ENCODE measurements around the gene DENND6B.

The DENND6B gene

DNA sequence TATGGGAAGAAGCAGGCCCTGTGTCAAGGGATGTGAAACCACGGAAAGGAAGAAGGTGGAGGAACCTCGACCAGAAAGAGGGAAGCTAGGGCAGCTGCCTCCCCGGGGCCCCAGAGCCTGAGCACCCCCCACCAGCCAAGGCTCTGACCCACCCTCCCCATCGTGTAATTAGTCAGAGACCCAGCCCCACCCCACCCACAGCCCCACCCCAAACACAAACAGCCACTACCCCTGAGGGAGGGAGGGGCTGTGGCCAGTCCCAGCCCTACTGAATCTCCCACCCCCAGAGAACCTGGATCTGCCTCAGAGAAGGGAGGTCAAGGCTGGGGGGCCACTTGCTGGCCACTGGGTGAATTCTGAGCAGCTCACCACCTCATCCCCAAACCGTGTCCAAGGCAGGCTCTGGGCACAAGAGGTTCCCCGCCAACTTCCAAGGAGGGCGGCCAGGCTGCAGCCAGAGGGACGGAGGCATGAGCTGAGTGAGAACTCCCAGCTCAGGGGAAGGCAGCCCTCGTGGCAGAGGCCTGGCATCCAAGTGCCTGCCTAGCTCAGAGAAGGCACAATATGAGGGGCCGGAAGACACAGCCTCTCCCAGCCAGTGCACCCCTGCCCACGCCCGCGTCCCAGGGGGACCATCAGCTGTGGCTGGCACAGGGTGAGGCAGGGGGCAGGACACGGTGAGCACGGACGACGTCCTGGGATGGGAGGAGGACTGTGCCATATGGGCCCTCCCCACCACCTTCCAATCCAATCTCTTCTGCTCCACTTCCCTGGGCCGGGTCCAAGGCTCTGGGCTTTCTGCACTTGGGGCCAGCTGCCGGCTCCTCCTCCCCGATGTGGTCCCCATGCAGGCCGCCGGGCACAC is 22.1 kb downstream of the DENND6B start:
- in situ Hi-C loops (cut with MboI; ENCODE audit: low sequenced_read_pairs) = no loop called here

DNA sequence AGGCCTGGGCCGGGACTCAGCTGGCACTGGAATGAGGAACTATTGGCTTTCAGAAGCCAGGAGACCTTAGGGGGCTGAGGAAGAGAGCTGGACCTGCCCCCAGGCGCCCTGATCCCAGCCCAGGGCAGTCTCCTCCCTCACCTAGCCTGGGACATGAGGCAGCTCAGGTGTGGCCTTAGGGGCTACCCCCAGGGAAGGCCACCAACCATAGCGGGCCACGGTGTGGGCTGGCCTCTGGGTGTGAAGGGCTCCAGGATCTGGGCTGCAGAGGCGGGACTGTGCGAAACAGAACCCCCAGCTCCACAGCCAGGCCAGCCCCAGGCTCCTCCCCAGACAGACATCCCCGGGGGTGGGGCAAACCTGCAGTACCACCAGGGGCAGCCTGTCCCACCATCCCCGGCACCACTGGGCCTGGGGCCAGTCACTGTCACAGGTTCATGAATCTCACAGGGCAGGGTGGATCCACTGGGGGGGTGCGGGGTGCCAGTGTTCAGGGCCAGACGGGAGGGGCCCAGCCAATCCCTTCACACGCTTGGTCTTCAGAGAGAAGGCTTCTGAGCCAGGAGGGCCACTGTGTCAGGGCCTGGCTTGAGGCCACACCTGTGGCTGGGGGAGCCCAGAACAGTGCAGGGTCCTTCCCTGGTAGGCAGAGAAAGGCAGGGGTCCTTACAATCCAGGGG is 22.8 kb downstream of the DENND6B start:
- in situ Hi-C loops (cut with MboI; ENCODE audit: low sequenced_read_pairs) = no loop called here

DNA sequence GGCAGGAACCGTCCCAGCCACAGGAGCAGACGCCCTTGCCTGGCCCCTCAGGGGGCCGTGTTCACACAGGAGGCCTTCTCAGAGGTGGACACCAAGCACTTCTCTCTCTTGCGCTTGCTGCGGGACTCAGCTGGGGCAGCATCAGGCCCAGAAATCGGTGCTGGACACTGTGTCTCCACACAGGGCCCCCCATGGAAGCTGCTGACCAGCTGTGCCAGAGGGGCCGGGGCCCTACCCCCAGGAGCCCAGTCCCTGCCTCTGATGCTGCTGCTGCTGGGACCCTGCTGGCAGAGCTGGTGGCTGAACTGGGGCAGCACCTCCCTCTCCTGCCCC is 23.3 kb downstream of the DENND6B start:
- in situ Hi-C loops (cut with MboI; ENCODE audit: low sequenced_read_pairs) = no loop called here

DNA sequence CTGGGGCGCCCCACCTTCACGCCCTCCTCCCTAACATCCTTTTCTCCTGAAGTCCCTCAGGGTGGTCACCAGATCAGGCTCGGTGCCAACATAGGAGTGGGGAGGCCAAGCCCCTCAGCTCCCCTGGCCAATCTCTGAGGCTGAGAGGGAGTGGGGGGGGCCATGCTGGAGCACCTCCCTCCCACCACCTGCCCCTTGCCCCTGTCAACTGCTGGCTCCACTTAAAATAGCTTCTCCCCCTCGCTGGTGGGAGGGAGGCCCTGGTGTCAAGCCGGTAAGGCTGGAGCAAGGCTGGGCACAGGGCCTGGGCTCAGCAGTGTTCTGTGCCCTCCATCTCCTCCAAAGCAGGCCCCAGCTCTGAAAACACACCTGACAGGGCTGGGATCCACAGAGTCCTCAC is 24.2 kb downstream of the DENND6B start:
- in situ Hi-C loops (cut with MboI; ENCODE audit: low sequenced_read_pairs) = no loop called here

DNA sequence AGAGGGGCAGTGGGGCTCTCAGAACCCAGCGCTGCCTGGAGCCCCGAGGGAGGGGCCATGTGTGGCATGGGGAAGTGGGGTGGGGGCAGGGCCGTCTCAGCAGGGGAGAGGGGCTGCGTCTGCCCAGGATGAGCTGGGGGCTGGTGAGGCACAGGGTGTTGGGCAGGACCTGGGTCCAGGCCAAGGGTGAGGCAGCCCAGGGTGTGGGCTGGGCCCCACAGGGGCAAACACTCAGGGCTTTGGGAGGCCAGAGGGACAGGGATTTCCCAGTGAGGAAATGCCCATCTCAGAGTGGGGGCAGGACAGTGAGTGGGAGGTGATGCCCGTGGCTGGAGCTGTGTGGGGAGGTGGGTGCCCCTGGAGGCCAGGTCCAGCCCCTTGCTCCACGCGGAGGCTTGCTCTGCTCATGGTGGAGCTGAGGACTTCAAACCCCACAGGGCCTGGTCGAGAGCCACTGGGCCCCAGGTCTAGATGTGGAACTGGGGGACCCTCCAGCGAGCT is 24.7 kb downstream of the DENND6B start:
- in situ Hi-C loops (cut with MboI; ENCODE audit: low sequenced_read_pairs) = no loop called here

DNA sequence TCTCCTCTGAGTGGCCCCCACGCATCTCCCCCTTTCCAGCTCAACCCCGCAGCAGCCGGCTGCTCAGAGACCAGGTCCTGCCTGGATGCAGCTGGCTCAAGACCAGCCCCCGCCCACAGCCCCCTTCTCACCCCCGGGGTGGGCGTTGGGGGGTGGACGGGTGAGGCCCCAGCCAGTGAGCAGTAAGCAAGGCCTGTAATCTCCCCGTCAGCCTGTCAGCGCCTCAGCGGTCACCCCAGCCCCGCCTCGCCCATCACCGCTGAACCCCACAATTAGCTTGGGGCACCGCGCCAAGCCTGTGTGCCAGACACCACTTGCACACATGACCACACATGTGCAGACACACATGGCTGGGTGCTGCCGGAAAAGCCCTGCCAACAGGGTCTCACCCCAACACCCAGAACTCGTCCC is 25.2 kb downstream of the DENND6B start:
- in situ Hi-C loops (cut with MboI; ENCODE audit: low sequenced_read_pairs) = no loop called here

DNA sequence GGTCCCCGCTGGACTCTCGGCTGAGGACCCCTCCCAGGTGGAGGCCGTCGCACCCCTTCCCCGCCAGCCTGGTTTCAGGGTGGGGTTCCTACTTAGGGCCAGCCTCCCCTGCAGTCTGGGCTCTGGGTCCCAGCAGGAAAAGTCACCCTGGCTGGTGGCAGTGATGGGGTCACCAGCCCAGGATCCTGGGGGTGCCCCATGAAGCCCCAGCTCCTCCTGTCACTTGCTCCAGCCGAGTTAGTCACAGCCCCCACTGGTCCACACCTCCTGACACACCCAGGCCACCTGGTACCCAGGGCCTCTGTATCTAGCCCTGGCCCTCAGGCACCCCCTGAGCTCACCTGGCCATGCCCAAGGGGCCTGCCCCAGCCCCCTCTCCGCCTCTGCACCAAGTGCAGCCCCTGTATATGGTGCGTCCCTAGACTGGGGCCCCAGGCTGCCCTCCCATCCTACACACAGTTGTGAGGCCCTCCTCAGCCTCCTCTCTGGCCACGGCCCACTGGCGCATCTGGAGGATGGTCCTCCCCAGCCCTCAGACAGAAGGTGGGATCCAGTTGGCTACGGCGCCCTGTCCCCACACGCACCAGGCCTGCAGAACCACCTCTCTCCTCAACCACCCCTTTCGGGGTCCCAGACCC is 26.1 kb downstream of the DENND6B start:
- in situ Hi-C loops (cut with MboI; ENCODE audit: low sequenced_read_pairs) = no loop called here

DNA sequence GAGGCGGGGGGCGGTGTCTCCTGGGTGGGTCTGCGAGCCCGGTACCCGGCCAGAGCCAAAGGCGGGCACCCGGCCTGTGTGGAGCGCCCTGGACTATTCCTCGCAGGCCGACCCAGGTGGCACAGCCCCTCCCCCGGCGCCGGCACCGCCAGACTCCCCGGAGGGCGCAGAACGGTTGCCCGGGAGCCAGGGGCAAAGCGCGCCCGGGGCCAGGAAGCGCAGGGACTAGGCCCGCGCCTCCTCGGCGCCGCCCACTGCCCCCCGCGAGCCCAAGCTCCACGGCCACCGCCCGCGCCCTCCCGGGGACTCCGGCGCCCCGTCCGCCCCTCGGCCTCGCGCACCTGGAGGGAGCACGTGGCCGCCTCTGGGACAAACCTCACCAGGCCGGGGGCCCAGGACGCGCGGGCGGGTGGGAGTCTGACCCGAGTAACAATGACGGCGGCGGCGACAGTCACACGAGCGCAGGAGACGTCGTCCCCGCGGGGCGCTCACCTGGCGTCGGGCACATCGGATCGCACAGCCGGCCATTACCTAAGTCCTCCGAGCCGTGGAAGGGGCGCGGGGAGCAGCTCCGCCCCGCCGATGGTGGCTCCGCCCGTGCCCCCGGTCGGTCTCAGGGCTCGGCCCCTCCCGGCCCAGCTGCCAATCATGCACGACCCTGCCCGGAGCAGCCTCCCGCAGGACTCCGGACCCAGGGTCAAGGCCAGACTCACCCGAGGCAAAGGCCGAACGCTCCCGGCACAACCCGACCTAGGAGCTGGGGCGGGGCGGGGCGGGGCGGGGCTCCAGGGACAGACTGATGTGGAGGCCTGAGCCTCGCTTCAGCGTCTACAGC is 26.8 kb downstream of the DENND6B start:
- in situ Hi-C loops (cut with MboI; ENCODE audit: low sequenced_read_pairs) = no loop called here

DNA sequence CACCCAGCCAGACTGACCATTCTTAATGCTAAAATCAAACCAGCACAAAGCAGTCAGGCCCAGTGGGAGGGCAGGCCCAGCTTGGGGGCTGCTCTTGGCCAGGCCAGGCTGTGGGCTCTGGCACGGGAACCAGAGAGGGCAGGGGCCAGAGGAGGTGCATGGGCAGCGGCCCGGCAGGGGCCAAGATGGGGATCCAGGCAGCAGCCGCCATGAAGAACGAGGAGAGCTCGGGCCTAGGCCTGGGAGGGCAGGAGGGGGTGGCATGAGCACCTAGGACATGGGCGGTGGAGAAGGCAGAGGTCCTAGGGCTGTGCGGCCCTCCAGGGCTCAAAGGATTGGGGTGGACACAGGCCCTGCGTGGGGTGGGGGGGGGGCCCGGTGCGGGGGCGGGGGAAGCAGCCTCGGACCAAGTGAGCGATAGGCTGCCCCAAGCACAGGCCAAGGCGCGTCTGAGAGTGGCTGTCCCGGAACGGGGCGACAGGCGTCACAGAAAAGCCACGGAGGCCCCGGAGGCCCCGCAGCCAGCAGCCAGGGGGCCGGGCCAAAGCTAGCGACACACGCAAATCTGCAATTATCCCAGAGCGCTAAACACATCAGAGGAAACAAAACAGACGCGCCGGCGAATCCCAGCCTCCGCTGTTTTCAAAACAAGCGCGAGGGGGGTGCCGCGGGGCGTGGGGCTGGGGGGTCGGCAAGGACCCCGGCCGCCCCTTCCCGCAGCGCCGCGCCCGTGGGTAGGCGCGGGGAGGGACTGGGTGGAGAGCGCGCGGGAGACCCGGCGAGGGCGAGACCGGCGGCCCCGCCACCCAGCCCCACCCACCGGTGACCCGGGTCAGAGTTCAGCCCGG is 27.7 kb downstream of the DENND6B start:
- in situ Hi-C loops (cut with MboI; ENCODE audit: low sequenced_read_pairs) = no loop called here

DNA sequence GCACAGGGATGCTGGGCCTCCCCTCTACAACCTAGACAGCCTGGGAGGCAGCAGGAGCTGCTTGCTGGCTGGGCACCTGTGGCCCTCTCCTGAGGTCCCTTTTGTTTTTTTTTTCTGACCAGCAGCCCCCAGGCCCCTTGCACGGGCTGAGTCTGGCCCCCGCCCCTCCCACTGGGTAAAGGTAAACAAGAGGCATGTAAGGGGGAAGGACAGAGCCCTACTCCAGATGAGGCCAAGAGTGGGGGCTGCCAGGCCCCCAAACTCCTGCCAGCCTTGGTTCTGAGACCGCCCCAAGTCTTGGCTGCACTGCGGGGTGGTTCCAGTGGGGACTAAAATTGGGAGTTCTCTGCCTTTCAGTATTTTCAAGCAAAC is 28.6 kb downstream of the DENND6B start:
- in situ Hi-C loops (cut with MboI; ENCODE audit: low sequenced_read_pairs) = no loop called here

DNA sequence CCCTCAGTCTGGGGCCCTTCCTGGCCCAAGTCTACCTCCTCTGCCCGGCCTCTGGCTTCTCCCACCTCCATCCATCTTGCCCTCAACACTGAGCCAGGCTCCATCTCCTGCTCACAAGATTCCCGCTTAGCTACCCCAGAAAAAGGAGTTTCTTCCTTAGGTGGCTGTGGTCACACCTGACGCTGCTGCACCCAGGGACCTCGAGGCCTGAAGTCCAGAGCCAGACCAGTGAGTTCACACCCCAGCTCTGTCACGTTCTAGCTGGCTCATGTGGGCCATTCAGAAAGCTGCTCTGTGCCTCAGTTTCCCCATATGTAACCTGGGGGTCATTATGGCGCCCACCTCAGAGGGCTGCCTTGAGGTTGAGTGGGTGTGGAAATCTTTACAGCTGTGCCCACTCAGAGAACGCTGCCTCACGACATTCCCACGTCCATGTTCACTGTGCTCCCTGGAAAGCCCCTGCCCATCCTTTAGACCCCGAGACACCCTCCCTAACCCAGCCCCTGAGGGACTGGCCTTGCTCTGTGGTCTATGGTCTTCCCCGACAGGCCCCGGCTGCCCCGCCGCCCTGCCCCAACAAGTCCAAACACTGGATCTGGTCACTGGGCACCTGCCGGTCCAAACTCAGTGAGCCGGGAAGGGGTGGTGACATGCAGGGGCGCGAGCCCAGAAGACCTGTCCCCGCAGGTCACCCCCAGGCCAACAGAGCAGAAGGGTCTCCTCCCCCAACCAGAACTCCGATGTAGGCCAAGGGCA is 29.1 kb downstream of the DENND6B start:
- in situ Hi-C loops (cut with MboI; ENCODE audit: low sequenced_read_pairs) = no loop called here

DNA sequence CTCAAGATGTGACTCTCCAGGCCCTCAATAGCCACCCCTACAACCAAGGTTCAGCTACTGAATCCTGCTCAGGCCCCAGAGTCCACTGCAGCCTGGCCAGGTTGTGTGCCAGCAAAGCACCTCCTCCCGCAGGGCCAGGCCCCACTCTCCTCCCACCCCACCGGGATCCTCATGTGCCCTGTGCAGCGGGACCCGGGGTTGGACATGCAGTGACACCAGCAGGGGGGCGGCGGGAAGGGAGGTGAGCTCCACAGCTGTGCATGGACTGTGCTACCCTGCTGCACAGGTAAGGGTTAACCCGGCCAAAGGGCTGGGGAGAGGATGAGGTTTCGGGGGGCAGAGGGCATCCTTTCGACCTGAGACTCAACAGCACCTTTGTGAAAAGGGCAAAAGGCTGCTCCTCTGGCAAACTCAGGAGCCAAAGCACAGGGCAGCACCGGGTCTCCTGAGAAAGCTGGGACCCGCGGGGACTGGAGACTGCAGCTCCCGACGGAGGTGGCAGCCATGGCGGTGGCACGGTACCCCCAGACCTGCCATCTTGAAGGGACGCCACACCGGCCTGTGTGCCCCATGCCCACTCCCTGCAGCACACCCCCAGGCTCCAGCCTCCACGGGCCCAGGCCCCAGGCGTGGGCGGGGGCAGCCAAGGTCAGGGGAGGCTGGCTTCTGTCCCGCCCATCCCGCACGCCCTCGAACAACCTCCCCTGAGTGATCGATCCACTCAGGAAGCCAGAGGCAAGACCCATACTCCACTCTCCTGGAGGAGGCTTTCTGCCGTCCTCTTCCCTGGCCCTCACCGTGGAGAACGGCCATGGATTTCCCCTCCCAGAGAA is 29.9 kb downstream of the DENND6B start:
- in situ Hi-C loops (cut with MboI; ENCODE audit: low sequenced_read_pairs) = no loop called here

DNA sequence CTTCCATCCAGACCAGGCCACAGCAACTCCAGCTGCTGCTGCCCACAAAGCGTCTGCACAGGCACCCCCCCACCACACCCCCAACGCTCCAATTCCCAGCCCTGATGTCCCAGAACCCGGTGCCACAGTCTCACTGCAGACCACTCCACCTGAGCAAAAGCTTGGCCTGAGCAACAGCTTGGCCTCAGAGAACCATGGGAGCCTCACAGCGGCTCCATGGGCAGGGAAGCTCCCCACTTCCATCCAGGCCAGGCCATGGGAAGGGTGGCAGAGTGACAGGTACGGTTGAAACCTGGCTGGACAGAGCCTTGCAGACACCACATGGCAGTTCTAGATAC is 32.5 kb downstream of the DENND6B start:
- in situ Hi-C loops (cut with MboI; ENCODE audit: low sequenced_read_pairs) = no loop called here

DNA sequence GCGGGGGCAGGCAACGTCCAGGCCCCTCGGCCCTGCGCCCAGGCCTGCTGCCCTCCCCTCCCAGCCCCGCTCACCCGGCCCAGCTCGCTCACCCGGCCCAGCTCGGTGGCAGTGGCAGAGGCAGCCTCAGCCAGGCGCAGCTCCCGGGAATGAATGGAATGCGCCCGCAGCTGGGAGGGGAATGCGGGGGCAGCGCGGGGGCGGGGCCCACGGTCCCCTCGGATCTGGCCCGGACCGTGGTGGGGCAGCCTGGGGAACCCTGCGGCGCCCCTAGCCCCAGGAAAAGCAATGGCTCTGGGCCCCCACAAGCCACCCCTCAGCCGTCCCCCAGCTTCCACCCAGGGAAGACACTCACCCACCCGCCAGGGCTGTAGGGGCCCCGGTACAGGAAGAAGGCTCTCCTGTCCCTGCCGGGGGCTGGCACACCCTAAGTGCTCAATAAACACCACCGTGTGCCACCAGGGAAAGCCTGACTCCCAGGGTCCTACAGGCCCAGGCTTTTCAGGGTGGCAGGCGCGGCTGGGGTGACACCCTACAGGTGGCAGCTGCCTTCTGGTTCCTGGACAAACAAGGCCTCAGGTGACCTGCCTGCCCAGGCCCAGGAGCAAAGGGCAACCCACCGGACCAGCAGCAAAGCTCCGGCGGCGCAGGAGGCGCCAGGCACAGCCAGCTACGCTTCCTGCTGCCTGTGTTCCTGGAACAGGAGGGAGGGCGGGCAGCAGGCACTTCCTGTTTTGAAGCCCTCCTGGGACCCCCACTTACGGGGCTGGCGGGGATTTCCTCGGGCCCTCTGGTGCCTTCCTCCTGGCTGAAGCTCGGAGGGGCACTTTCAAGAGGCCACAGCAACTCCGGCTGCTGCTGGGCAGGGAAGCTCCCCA is 33.1 kb downstream of the DENND6B start:
- in situ Hi-C loops (cut with MboI; ENCODE audit: low sequenced_read_pairs) = no loop called here

DNA sequence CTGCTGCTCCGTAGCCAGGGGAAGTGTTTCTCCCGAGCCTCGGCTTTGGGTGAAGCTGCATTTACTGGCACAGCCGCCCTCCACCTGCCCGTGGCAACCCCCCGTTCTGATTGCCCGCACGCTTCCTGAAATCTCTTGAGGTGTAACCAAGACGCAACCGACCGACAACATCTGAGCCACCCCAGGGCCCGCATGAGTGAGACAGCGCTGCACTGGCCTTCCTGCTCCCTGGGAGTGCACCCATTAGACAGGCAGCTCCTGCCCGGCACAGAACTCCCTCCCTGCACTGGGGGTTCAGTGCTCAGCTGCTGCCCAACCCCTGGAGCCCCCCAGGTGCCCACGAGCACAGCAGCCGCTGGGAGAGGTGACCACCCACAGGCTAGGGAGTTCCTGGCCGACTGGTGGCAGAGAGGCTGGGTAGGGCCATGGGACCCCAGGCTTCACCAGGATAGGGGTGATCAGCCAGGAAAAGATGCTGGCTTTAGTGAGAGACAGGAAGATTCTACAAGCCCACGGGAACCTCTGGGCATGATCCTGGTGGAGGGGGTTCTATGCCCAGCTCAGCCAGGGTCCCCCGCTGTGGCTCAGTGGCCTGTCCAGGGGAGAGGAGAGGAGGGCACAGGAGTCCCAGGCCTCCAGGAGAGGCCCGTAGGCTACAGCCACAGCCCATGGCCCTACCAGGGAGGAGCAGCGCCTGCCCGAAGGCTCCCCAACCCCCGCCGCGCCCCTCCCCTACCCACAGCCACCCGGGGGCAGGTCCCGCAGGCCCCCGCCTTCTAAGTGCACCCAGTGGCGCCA is 34.0 kb downstream of the DENND6B start:
- in situ Hi-C loops (cut with MboI; ENCODE audit: low sequenced_read_pairs) = no loop called here

DNA sequence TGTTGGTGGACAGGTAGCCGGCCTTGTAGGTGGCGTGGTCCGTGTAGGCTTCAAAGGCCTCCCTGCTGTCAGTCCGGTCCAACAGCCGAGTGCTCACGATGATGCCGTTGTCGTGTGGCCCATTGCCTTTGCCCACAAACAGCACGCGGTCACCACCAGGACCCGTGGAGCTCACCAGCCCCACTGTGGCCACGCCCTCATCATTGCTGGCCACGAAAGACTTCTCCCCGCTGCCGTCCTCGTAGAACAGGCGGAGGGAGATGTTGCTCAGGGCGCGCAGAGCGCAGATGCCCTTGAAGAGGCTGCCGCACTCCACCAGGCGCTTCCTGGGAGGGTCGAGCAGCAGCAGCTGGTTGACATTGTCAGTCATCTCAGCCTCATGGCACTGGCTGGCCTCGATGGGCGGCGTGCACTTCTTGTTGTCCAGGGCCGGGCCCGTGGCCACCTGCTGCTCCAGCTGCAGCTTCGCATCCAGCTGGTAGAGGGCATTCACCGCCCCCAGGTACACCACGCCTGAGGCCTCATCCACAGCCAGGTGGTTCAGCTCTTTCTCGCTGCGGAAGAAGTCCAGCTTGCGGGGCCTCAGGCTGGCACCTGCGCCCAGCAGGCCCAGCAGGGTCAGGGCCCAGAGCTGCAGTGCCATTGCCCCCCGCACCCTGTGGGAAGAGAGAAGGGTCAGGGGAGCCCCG is 36.7 kb downstream of the DENND6B start:
- in situ Hi-C loops (cut with MboI; ENCODE audit: low sequenced_read_pairs) = no loop called here
